ENCODE measurements around the gene LRIG2. TPM values are rescaled to one million over a fixed set of nuclear protein-coding genes. Genes with fewer than 3 reads are reported as not detected.

LRIG2 gene
- total and polyA plus RNA-seq, 2 of the 4 experiments (the other 2 are of a cell fraction): 4.3 to 9.0 TPM

GRCh38 chr1:113118266-113118665 lies 45.3 kb downstream of the LRIG2 start:
- H2BK120ac ChIP-seq (ENCODE audit: low read depth, low read length): no peak overlapping the region

More at GRCh38 chr1:113118266-113118665, 45.3 kb downstream of the LRIG2 start:
- POLR2A ChIA-PET (ENCODE audit: unreplicated experiment): no interaction called here
- peak; percentile 40; the same call in 1 of the 2 replicates for ATAC-seq (ENCODE audit: low read depth)
- Histone ChIP-seq H2BK15ac (ENCODE audit: low read depth, low read length) (no peak overlapping the region), H3K23ac (ENCODE audit: low read depth, low read length) (no peak overlapping the region), H3K4ac (ENCODE audit: low read depth, low read length) (no peak overlapping the region), H3K4me2 (ENCODE audit: low read depth, low read length) (no peak overlapping the region), H2AK5ac (ENCODE audit: low read depth, low read length) (no peak overlapping the region), H3K4me3 (ENCODE audit: insufficient read depth, low read depth, low read length) (no peak overlapping the region), H3K36me3 (ENCODE audit: control insufficient read depth, insufficient read depth, low read length) (peaks cover 47% of the 10 kb centered on the region), H3K18ac (ENCODE audit: low read depth, low read length) (no peak overlapping the region), H3K14ac (replicated peaks; ENCODE audit: low read depth, low read length) (no peak overlapping the region), H2AFZ (replicated peaks; ENCODE audit: low read length, poor library complexity) (no peak overlapping the region), H3K9ac (ENCODE audit: low read depth, low read length) (no peak overlapping the region), H3K27ac (ENCODE audit: insufficient read depth, low read length) (no peak overlapping the region), H2BK5ac (ENCODE audit: low read depth, low read length, poor library complexity, severe bottlenecking) (no peak overlapping the region), H4K20me1 (ENCODE audit: insufficient read depth, low read length) (no peaks in the 10 kb centered on the region), H3K4me1 (ENCODE audit: control insufficient read depth, insufficient read depth, low read length) (no peaks in the 10 kb centered on the region), H3K9me1 (ENCODE audit: insufficient read depth, low read length) (peaks cover 3% of the 10 kb centered on the region), H2AK9ac (replicated peaks; ENCODE audit: low read depth, low read length, poor library complexity) (no peak overlapping the region), H3K27me3 (ENCODE audit: control insufficient read depth, insufficient read depth, low read length) (no peaks in the 10 kb centered on the region), H3K9me3 (ENCODE audit: control insufficient read depth, insufficient read depth, low read length) (peaks cover 2% of the 10 kb centered on the region; the same call in 1 of the 2 replicates), H2BK20ac (ENCODE audit: low read depth, low read length) (no peak overlapping the region), H4K8ac (ENCODE audit: low read depth in 2 of 2, low read length in 2 of 2) (no peak overlapping the region), H3K79me1 (ENCODE audit: low read depth in 1 of 2, low read length in 2 of 2) (peaks cover 8 to 13% of the 10 kb centered on the region in 2 experiments; a peak in 3 of 4 replicates), H4K91ac (ENCODE audit: insufficient read depth, low read depth, low read length) (no peak overlapping the region), H3K56ac (ENCODE audit: extremely low read depth, insufficient read depth, low read length) (no peak overlapping the region), H4K5ac (ENCODE audit: low read depth, low read length) (no peak overlapping the region)
- intact Hi-C loops (cut with micrococcal nuclease) (no loop called here), in situ Hi-C loops (cut with MboI; ENCODE audit: low sequenced_read_pairs) (no loop called here), dilution Hi-C loops (cut with HindIII; ENCODE audit: low sequenced_read_pairs, unreplicated experiment) (no loop called here)
- DNase-seq: peak; percentile 33
- BruUV-seq (replicated peaks): no TSS peak
- TF ChIP-seq POLR2A (IDR thresholded peaks at IDR 0.05; ENCODE audit: low read depth, low read length) (no peak), MAFK (IDR thresholded peaks at IDR 0.05; ENCODE audit: low read depth, low read length) (no peak), MAZ (IDR thresholded peaks at IDR 0.05; ENCODE audit: borderline replicate concordance, low read depth, low read length) (no peak), CHD1 (IDR thresholded peaks at IDR 0.05; ENCODE audit: low read depth, low read length) (no peak), RAD21 (IDR thresholded peaks at IDR 0.05; ENCODE audit: low read length) (no peak), ELK1 (IDR thresholded peaks at IDR 0.05; ENCODE audit: borderline replicate concordance, low read depth, low read length) (no peak), NFE2L2 (IDR thresholded peaks at IDR 0.05; ENCODE audit: low read depth, low read length) (no peak), MXI1 (IDR thresholded peaks at IDR 0.05; ENCODE audit: borderline replicate concordance, low read depth, low read length) (no peak), CTCF (conservative IDR thresholded peaks at IDR 0.05; ENCODE audit: low read depth, low read length) (no peak), USF2 (IDR thresholded peaks at IDR 0.05; ENCODE audit: low read depth, low read length) (no peak), RCOR1 (IDR thresholded peaks at IDR 0.05; ENCODE audit: insufficient replicate concordance, low read length) (no peak), CEBPB (IDR thresholded peaks at IDR 0.05; ENCODE audit: low read depth, low read length) (no peak), BHLHE40 (IDR thresholded peaks at IDR 0.05; ENCODE audit: low read depth, low read length) (no peak), RFX5 (IDR thresholded peaks at IDR 0.05; ENCODE audit: low read depth, low read length) (no peak)
- CTCF ChIA-PET: no interaction called here

Measured in IMR-90 (cell line).